Thyroid gland (tissue), 4 donors: ENCODE data around the gene FAM117A. TPM values are rescaled to one million over a fixed set of nuclear protein-coding genes. Genes with fewer than 3 reads are reported as not detected.

ENCODE experiments used
- DNase-seq, 2 donors: peaks; one replicate each; pipeline ENCODE4 v3.0.0-alpha.2; 2019
- H3K27ac ChIP-seq, 3 donors: fragments of 200-600 bp; sonication (generic); 1 replicate in 2 of 3; 2 replicates in 1 of 3; pipeline ENCODE4 v1.5.1; 2016 to 2019; ENCODE audit warnings: mild to moderate bottlenecking in 1 of 3, moderate library complexity in 1 of 3
- H3K27me3 ChIP-seq: fragments of 200-600 bp; sonication (generic); one replicate; pipeline ENCODE4 v1.5.1; 2019
- H3K36me3 ChIP-seq, 2 donors: fragments of 200-600 bp; sonication (generic); one replicate each; pipeline ENCODE4 v1.5.1; 2016 to 2019
- H3K4me1 ChIP-seq, 2 donors: fragments of 200-600 bp; sonication (generic); one replicate each; pipeline ENCODE4 v1.5.1; 2017 to 2019
- H3K4me3 ChIP-seq, 3 donors: fragments of 200-600 bp; sonication (generic); replicated peaks in 1 of 3; 1 replicate in 2 of 3; 2 replicates in 1 of 3; pipeline ENCODE4 v1.5.1; 2016; ENCODE audit warnings: mild to moderate bottlenecking in 1 of 3
- H3K9me3 ChIP-seq: fragments of 200-600 bp; sonication (generic); one replicate; pipeline ENCODE4 v1.5.1; 2017
- CTCF ChIP-seq, 6 experiments: fragments of 200-600 bp in 3 of 6; fragments of 450-650 bp in 3 of 6; sonication (generic) in 3 of 6; IDR thresholded peaks; one replicate each; pipeline ENCODE4 v1.5.1; 2016 to 2019; ENCODE audit warnings: antibody characterized with exemption in 6 of 6, mild to moderate bottlenecking in 2 of 6, inconsistent platforms in 1 of 6, moderate library complexity in 1 of 6
- POLR2A ChIP-seq, 2 donors: fragments of 450-650 bp; IDR thresholded peaks; one replicate each; pipeline ENCODE4 v1.6.1; 2017; ENCODE audit warnings: antibody characterized with exemption in 2 of 2, mild to moderate bottlenecking in 2 of 2, moderate library complexity in 1 of 2
- WGBS, 2 donors: methylation state at CpG; one replicate each; pipeline ENCODE4 v1.1.5; 2017; 5-methylcytosine and 5-hydroxymethylcytosine counted together
- intact Hi-C: fragments of 100-400 bp; cut with DNase I; formaldehyde crosslinking; loops from one replicate; pipeline ENCODE4 v1.15.1; 2023
- total RNA-seq, 4 donors: library from RNA; depleted of rRNA; stranded (reverse); fragments of >200 nt; gene quantifications; one replicate each; pipeline ENCODE4 v1.2.3, GENCODE V29; 2016

Gene FAM117A
- total RNA-seq, 4 donors from 2014 or later = 12.4 to 41.5 (median 23.3) TPM

DNA sequence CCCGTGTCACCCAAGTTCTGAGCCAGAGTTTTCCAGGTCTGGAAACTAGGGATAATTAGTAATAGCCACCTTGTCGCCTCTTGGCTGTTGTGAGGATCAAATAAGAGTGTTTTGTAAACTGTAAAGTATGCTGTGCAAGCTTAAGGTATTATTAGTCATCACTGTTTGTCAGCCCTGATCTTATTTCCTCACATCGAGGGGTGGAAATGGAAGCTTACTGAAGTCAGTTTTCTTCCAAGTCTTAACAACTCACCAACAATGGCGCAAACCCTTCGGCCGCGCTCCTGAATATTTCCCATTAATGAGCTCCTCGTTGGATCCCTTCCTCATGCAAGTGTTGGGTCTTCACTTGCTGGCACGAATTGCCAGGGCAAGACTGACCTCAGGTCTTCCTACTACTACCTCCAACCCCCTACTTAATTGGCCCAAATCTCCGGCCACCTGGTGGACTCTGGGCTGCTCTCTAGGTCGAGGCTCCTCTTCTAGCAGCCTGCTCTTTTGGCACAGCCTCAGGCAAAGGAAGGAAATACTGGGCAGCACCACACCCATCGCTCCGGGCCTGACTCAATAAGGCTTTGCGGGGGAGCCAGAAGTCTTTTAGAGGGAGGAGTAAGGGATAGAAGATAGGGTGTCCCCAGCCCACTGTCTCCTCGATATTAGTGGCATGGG, 55.3 kb downstream of the FAM117A start:
- intact Hi-C loops = loop anchor here (5.0 kb wide), 1 partner anchor 144 kb away; no protein-coding TSS in a partner anchor
- WGBS, 2 donors = 67 to 69% methylated on average over 14 to 15 of the region's 15 CpGs
- Histone ChIP-seq H3K27ac (peak overlapping the region; percentile 29 to 96 (median 93)), H3K4me1 (peaks cover 17% of the 10 kb centered on the region in 2 donors), H3K27me3 (no peaks in the 10 kb centered on the region), H3K36me3 (peaks cover 18 to 21% of the 10 kb centered on the region in 2 donors), H3K4me3 (peak overlapping the region in 2 of 3 donors; percentile 7 to 88), H3K9me3 (no peaks in the 10 kb centered on the region)
- DNase-seq = peak; percentile 13 to 18
- TF ChIP-seq CTCF (IDR thresholded peaks at IDR 0.05) = peak in 1 of 6 experiments; percentile 29
- TF ChIP-seq POLR2A (IDR thresholded peaks at IDR 0.05) = no peak

DNA sequence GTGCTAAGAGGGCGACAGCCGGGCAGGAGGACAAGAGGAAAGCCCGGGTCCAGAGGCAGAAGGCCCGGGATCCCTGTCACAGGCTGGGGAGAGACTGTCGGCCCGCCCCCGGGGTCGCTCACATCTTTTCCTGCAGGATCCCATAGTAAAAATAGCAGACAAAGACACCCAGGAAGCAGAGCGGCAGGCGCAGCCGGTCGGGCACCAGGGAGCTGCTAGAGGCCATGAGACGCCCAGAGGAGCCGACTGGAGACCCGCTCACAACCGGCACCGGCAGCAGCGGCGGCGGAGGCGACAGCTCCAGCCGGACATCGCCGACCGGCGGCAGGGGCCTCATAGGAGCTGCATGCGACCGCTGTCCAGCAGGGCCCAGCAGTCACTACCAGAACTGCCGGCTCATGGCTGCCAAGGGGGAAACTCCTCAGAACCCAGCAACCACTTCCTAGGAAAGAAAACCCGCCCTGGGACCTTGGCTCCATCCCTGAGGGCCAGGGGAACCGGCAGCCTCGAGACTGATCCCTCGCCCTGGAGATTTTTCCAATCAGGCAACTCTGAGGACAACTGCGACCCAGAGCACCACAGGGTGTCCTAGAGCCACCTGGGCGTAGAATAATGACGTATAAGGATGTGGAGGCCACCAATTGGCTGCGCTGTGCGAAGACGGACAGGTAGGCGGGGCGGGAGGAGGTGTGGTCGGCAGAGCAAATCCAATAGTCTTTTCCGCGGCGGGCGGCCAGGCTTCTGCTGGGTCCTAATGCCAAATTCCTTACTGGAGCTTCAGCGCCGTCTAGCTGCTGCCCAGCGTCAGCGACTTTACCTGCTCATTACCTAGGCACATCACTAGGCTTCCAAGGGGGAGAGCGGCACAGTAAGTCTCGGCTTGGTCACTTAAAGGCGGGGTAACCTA, 56.1 kb downstream of the FAM117A start, which contains the start of gene SLC35B1:
Gene SLC35B1, minus strand, starts transcription at position 357 of the 907 bp plus-strand sequence. Its CDS starts 131 bp downstream, at position 226.
- peak within 1 kb of the TSS; percentile 83 to 96 (median 93) for H3K27ac ChIP-seq
- WGBS, 2 donors = 0 to 3% methylated on average over 14 to 50 of the region's 53 CpGs
- no peaks in the 10 kb centered on the region for H3K27me3 ChIP-seq
- TF ChIP-seq CTCF (IDR thresholded peaks at IDR 0.05) = peak; percentile 25 to 88 (median 72)
- peak in 1 of 2 donors; percentile 60 for TF ChIP-seq POLR2A (IDR thresholded peaks at IDR 0.05)
- peak; percentile 100 for DNase-seq
- H3K4me3 ChIP-seq = peak within 1 kb of the TSS; percentile 83 to 88 (median 85)
- peaks cover 17% of the 10 kb centered on the region in 2 donors for H3K4me1 ChIP-seq
- H3K9me3 ChIP-seq = no peaks in the 10 kb centered on the region
- intact Hi-C loops = loop anchor here (2.0 to 5.0 kb wide), 2 partner anchors 75 to 144 kb away; no protein-coding TSS in a partner anchor
- peaks cover 26 to 29% of the 10 kb centered on the region in 2 donors for H3K36me3 ChIP-seq

DNA sequence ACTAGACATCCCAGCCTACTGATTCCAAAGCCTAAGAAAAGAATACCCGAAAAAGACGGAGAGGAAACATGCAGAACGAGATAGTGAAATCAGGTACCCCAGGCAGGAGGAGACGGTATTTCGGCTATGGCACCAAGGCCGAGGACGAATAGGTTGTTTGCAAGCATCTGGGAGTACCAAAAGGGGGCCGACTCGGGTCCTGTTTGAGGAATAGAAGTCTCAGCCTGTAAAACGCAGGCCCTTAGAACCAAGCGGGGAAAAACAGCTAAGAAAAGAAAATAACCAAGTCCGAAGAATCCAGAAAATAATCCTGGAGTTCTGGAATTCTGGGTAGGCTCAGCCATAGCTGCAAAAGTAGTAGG, 56.7 kb downstream of the FAM117A start:
- 1% methylated on average over 12 of the region's 12 CpGs for WGBS, 2 donors
- no peaks in the 10 kb centered on the region for H3K9me3 ChIP-seq
- H3K27me3 ChIP-seq = no peaks in the 10 kb centered on the region
- H3K27ac ChIP-seq = peak overlapping the region; percentile 83 to 96 (median 93)
- H3K4me3 ChIP-seq = peak overlapping the region; percentile 83 to 88 (median 85)
- H3K36me3 ChIP-seq = peaks cover 32 to 35% of the 10 kb centered on the region in 2 donors
- no peak for TF ChIP-seq POLR2A (IDR thresholded peaks at IDR 0.05)
- TF ChIP-seq CTCF (IDR thresholded peaks at IDR 0.05) = no peak
- peaks cover 17% of the 10 kb centered on the region in 2 donors for H3K4me1 ChIP-seq
- intact Hi-C loops = loop anchor here (2.0 to 5.0 kb wide), 2 partner anchors 76 to 145 kb away; no protein-coding TSS in a partner anchor
- DNase-seq = peak in 1 of 2 donors; percentile 17

GRCh38 chr17:49705254-49705653, 58.7 kb downstream of the FAM117A start:
- H3K9me3 ChIP-seq = no peaks in the 10 kb centered on the region
- no peak for DNase-seq
- no peak overlapping the region for H3K27ac ChIP-seq
- no peaks in the 10 kb centered on the region for H3K27me3 ChIP-seq
- intact Hi-C loops = loop anchor here (5.0 kb wide), 1 partner anchor 147 kb away; no protein-coding TSS in a partner anchor
- H3K36me3 ChIP-seq = peaks cover 52 to 55% of the 10 kb centered on the region in 2 donors
- H3K4me1 ChIP-seq = peaks cover 17% of the 10 kb centered on the region in 2 donors
- TF ChIP-seq POLR2A (IDR thresholded peaks at IDR 0.05) (no peak), CTCF (IDR thresholded peaks at IDR 0.05) (no peak)
- H3K4me3 ChIP-seq = no peak overlapping the region
